Calu3 (cell line): ENCODE results near the gene NDUFS6. TPM values are rescaled to one million over a fixed set of nuclear protein-coding genes. Genes with fewer than 3 reads are reported as not detected.
A peak's percentile ranks its signal among the peaks of the same experiment; 100 is the strongest.

Source experiments
- BruUV-seq: library from RNA; stranded (reverse); fragments of 400-500 nt; replicated peaks from 2 replicates; lab custom pipeline; 2021; lab: Mats Ljungman, UMichigan
- CTCF ChIA-PET: fragments of 300-600 bp; sonication (Branson Sonifier 250); formaldehyde crosslinking; loops from one replicate; lab custom pipeline; 2022; ENCODE audit warnings: antibody characterized with exemption; lab: Charles Lee
- DNase-seq: peaks from one replicate; pipeline ENCODE4 v3.0.0; 2022
- H3K27ac Mint-ChIP-seq: one replicate; pipeline ENCODE4 v1.8.0; 2022; ENCODE audit warnings: mixed read lengths; ENCODE audit not compliant: unreplicated experiment
- H3K27me3 Mint-ChIP-seq: one replicate; pipeline ENCODE4 v1.8.0; 2022; ENCODE audit warnings: mixed read lengths; ENCODE audit not compliant: unreplicated experiment
- H3K36me3 Mint-ChIP-seq: one replicate; pipeline ENCODE4 v1.8.0; 2022; ENCODE audit warnings: mild to moderate bottlenecking, moderate library complexity, mixed read lengths; ENCODE audit not compliant: insufficient read depth, unreplicated experiment
- H3K4me1 Mint-ChIP-seq: one replicate; pipeline ENCODE4 v1.8.0; 2022; ENCODE audit warnings: mild to moderate bottlenecking, low read depth, mixed read lengths; ENCODE audit not compliant: unreplicated experiment
- H3K4me3 Mint-ChIP-seq: one replicate; pipeline ENCODE4 v1.8.0; 2022; ENCODE audit warnings: mild to moderate bottlenecking, low read depth, moderate library complexity, mixed read lengths; ENCODE audit not compliant: unreplicated experiment
- H3K9me3 Mint-ChIP-seq: one replicate; pipeline ENCODE4 v1.8.0; 2022; ENCODE audit warnings: low read depth, mixed read lengths; ENCODE audit not compliant: unreplicated experiment
- CTCF ChIP-seq: fragments of 200-600 bp; IDR thresholded peaks from one replicate; pipeline ENCODE4 v1.8.0; 2022; ENCODE audit warnings: antibody characterized with exemption; ENCODE audit not compliant: unreplicated experiment
- intact Hi-C: fragments of 100-400 bp; cut with micrococcal nuclease; formaldehyde crosslinking; loops from one replicate; pipeline ENCODE4 v1.10.0; 2022; ENCODE audit not compliant: unreplicated experiment
- total RNA-seq: library from RNA; stranded (reverse); gene quantifications from 2 replicates; pipeline ENCODE4 v1.2.3, GENCODE V29; 2022

Gene NDUFS6
- total RNA-seq, 1 experiment from 2014 or later, result 44.7 TPM

- peaks cover 10% of the 10 kb centered on the region for H3K36me3 Mint-ChIP-seq
- H3K4me1 Mint-ChIP-seq, result peaks cover 28% of the 10 kb centered on the region
- DNase-seq, result no peak
- no peak for TF ChIP-seq CTCF
- peak overlapping the region; percentile 51 for H3K4me3 Mint-ChIP-seq
- H3K27me3 Mint-ChIP-seq, result no peaks in the 10 kb centered on the region
- no peaks in the 10 kb centered on the region for H3K9me3 Mint-ChIP-seq
- CTCF ChIA-PET, result interaction anchor here (0.5 to 0.7 kb wide), 2 partner anchors 246 to 1177 kb away, joined by 3 to 4 read pairs; no protein-coding TSS in a partner anchor
- BruUV-seq, result no TSS peak
- peak overlapping the region; percentile 68 for H3K27ac Mint-ChIP-seq
- intact Hi-C loops, result no loop called here
Measured at GRCh38 chr5:1789834-1790471, 11.3 kb upstream of the NDUFS6 start.

GRCh38 chr5:1791176-1791575 is 10.0 kb upstream of the NDUFS6 start:
- Mint-ChIP-seq H3K27me3 (no peaks in the 10 kb centered on the region), H3K4me3 (no peak overlapping the region), H3K4me1 (peaks cover 28% of the 10 kb centered on the region), H3K9me3 (no peaks in the 10 kb centered on the region), H3K27ac (no peak overlapping the region), H3K36me3 (peaks cover 10% of the 10 kb centered on the region)
- BruUV-seq, result no TSS peak
- no peak for TF ChIP-seq CTCF
- intact Hi-C loops, result no loop called here
- no peak for DNase-seq
- CTCF ChIA-PET, result interaction anchor here (0.6 kb wide), 1 partner anchor 39 kb away, joined by 5 read pairs; no protein-coding TSS in a partner anchor

- no peak overlapping the region for H3K27ac Mint-ChIP-seq
- CTCF ChIA-PET, result no interaction called here
- no peaks in the 10 kb centered on the region for H3K27me3 Mint-ChIP-seq
- DNase-seq, result peak; percentile 24
- peaks cover 17% of the 10 kb centered on the region for H3K36me3 Mint-ChIP-seq
- no peaks in the 10 kb centered on the region for H3K9me3 Mint-ChIP-seq
- H3K4me3 Mint-ChIP-seq, result no peak overlapping the region
- no peak for TF ChIP-seq CTCF
- H3K4me1 Mint-ChIP-seq, result peaks cover 28% of the 10 kb centered on the region
- intact Hi-C loops, result no loop called here
- BruUV-seq, result no TSS peak
Measured at GRCh38 chr5:1792842-1793266, 8.4 kb upstream of the NDUFS6 start.

GRCh38 chr5:1793301-1793740 is 7.9 kb upstream of the NDUFS6 start:
- intact Hi-C loops, result no loop called here
- no peaks in the 10 kb centered on the region for H3K27me3 Mint-ChIP-seq
- no peak overlapping the region for H3K27ac Mint-ChIP-seq
- H3K4me1 Mint-ChIP-seq, result peaks cover 30% of the 10 kb centered on the region
- H3K9me3 Mint-ChIP-seq, result no peaks in the 10 kb centered on the region
- no peak for DNase-seq
- H3K36me3 Mint-ChIP-seq, result peaks cover 22% of the 10 kb centered on the region
- CTCF ChIA-PET, result no interaction called here
- TF ChIP-seq CTCF, result no peak
- H3K4me3 Mint-ChIP-seq, result no peak overlapping the region
- BruUV-seq, result no TSS peak
